Adrenal gland (tissue), 5 donors: Measurements from ENCODE around the gene SIGLEC5.

Source experiments
- POLR2A ChIP-seq, 2 donors: fragments of 450-650 bp; IDR thresholded peaks; one replicate each; pipeline ENCODE4 v1.6.1; 2017; ENCODE audit warnings: antibody characterized with exemption in 2 of 2, mild to moderate bottlenecking in 2 of 2, moderate library complexity in 1 of 2
- TF ChIP-seq, protein P1 (sequence below), 6 experiments: fragments of 450-650 bp in 4 of 6; fragments of 200-600 bp in 2 of 6; sonication (generic) in 1 of 6; IDR thresholded peaks; 1 replicate in 5 of 6; 2 replicates in 1 of 6; pipeline versions ENCODE4 v1.5.1 to v1.8.0; 2016 to 2021; ENCODE audit warnings: antibody characterized with exemption in 6 of 6, mild to moderate bottlenecking in 2 of 6, moderate library complexity in 1 of 6
- donor health status: DM: no; HTN: no; CAD: no.

DNA sequence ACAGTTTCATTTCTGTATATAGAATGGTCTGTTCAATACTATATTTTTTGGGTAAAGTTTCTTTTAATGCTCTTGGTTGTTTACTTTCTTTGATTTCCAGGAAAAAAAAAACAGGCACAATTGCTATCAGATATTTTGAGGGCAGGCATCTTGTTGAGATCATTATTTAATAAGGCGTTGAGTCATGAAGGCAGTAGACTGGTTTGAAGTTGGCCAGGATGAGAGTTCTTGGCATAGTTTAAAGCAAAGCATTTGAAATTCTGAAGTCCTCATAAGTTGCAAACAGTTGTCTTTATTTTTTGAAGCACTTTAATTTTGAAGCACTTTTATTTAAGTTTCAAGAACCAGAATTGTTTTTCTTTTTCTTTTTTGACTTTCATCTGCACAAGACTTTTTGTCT lies 61.7 kb downstream of the SIGLEC5 start:
- no peak for TF ChIP-seq POLR2A (IDR thresholded peaks at IDR 0.05)
- TF ChIP-seq, protein P1, sequence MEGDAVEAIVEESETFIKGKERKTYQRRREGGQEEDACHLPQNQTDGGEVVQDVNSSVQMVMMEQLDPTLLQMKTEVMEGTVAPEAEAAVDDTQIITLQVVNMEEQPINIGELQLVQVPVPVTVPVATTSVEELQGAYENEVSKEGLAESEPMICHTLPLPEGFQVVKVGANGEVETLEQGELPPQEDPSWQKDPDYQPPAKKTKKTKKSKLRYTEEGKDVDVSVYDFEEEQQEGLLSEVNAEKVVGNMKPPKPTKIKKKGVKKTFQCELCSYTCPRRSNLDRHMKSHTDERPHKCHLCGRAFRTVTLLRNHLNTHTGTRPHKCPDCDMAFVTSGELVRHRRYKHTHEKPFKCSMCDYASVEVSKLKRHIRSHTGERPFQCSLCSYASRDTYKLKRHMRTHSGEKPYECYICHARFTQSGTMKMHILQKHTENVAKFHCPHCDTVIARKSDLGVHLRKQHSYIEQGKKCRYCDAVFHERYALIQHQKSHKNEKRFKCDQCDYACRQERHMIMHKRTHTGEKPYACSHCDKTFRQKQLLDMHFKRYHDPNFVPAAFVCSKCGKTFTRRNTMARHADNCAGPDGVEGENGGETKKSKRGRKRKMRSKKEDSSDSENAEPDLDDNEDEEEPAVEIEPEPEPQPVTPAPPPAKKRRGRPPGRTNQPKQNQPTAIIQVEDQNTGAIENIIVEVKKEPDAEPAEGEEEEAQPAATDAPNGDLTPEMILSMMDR (IDR thresholded peaks at IDR 0.05) = no peak
